ENCODE results near the gene ATXN10.

DNA sequence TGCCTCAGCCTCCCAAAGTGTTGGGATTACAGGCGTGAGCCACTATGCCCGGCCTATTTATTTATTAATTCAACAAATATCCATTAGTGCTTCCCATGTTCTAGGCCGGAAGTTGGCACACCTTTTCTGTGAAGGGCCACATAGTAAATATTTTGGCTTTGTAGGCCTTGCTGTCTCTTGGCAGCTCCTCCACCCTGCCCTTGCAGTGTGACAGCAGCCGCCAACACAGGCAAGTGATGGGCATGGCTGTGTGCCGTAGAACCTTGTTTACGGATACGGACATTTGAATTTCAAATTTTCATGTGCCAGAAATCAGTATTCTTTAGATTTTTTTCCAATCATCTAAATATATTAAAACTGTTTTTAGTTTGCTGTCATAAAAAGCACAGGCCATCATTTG lies 165.9 kb downstream of the ATXN10 start:
- TF ChIP-seq POLR2A (IDR thresholded peaks at IDR 0.05; ENCODE audit: borderline replicate concordance, extremely low read depth, insufficient read depth, insufficient read length), result no peak
- TF ChIP-seq, protein P1, sequence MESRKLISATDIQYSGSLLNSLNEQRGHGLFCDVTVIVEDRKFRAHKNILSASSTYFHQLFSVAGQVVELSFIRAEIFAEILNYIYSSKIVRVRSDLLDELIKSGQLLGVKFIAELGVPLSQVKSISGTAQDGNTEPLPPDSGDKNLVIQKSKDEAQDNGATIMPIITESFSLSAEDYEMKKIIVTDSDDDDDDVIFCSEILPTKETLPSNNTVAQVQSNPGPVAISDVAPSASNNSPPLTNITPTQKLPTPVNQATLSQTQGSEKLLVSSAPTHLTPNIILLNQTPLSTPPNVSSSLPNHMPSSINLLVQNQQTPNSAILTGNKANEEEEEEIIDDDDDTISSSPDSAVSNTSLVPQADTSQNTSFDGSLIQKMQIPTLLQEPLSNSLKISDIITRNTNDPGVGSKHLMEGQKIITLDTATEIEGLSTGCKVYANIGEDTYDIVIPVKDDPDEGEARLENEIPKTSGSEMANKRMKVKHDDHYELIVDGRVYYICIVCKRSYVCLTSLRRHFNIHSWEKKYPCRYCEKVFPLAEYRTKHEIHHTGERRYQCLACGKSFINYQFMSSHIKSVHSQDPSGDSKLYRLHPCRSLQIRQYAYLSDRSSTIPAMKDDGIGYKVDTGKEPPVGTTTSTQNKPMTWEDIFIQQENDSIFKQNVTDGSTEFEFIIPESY (IDR thresholded peaks at IDR 0.05; ENCODE audit: extremely low read depth, insufficient replicate concordance, low read length), result no peak
- no peak for TF ChIP-seq EZH2 (IDR thresholded peaks at IDR 0.05)
- TF ChIP-seq, protein P2, sequence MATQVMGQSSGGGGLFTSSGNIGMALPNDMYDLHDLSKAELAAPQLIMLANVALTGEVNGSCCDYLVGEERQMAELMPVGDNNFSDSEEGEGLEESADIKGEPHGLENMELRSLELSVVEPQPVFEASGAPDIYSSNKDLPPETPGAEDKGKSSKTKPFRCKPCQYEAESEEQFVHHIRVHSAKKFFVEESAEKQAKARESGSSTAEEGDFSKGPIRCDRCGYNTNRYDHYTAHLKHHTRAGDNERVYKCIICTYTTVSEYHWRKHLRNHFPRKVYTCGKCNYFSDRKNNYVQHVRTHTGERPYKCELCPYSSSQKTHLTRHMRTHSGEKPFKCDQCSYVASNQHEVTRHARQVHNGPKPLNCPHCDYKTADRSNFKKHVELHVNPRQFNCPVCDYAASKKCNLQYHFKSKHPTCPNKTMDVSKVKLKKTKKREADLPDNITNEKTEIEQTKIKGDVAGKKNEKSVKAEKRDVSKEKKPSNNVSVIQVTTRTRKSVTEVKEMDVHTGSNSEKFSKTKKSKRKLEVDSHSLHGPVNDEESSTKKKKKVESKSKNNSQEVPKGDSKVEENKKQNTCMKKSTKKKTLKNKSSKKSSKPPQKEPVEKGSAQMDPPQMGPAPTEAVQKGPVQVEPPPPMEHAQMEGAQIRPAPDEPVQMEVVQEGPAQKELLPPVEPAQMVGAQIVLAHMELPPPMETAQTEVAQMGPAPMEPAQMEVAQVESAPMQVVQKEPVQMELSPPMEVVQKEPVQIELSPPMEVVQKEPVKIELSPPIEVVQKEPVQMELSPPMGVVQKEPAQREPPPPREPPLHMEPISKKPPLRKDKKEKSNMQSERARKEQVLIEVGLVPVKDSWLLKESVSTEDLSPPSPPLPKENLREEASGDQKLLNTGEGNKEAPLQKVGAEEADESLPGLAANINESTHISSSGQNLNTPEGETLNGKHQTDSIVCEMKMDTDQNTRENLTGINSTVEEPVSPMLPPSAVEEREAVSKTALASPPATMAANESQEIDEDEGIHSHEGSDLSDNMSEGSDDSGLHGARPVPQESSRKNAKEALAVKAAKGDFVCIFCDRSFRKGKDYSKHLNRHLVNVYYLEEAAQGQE (IDR thresholded peaks at IDR 0.05; ENCODE audit: low read depth), result no peak
- TF ChIP-seq, protein P3, sequence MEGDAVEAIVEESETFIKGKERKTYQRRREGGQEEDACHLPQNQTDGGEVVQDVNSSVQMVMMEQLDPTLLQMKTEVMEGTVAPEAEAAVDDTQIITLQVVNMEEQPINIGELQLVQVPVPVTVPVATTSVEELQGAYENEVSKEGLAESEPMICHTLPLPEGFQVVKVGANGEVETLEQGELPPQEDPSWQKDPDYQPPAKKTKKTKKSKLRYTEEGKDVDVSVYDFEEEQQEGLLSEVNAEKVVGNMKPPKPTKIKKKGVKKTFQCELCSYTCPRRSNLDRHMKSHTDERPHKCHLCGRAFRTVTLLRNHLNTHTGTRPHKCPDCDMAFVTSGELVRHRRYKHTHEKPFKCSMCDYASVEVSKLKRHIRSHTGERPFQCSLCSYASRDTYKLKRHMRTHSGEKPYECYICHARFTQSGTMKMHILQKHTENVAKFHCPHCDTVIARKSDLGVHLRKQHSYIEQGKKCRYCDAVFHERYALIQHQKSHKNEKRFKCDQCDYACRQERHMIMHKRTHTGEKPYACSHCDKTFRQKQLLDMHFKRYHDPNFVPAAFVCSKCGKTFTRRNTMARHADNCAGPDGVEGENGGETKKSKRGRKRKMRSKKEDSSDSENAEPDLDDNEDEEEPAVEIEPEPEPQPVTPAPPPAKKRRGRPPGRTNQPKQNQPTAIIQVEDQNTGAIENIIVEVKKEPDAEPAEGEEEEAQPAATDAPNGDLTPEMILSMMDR (IDR thresholded peaks at IDR 0.05 in 2 of 3, conservative IDR thresholded peaks at IDR 0.05 in 1 of 3; ENCODE audit: borderline replicate concordance in 1 of 3, insufficient read depth in 1 of 3, low read depth in 2 of 3, low read length in 2 of 3), result no peak
- TF ChIP-seq YY1 (IDR thresholded peaks at IDR 0.05; ENCODE audit: extremely low read depth, insufficient replicate concordance, low read depth, low read length), result no peak
- TF ChIP-seq EZH2phosphoT487 (IDR thresholded peaks at IDR 0.05; ENCODE audit: borderline replicate concordance), result no peak
- TF ChIP-seq, protein P4, sequence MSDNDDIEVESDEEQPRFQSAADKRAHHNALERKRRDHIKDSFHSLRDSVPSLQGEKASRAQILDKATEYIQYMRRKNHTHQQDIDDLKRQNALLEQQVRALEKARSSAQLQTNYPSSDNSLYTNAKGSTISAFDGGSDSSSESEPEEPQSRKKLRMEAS (IDR thresholded peaks at IDR 0.05), result no peak
- no peak for TF ChIP-seq EGR1 (IDR thresholded peaks at IDR 0.05; ENCODE audit: low read depth)
- no peak for TF ChIP-seq POLR2AphosphoS5 (IDR thresholded peaks at IDR 0.05; ENCODE audit: low read depth, low read length)
- no peak for TF ChIP-seq SIN3A (IDR thresholded peaks at IDR 0.05; ENCODE audit: low read depth)
- no peak for TF ChIP-seq ELF1 (IDR thresholded peaks at IDR 0.05; ENCODE audit: borderline replicate concordance, low read depth)
- no peak for TF ChIP-seq JUND (IDR thresholded peaks at IDR 0.05)
- no peak for TF ChIP-seq FOSL1 (IDR thresholded peaks at IDR 0.05; ENCODE audit: low read depth)
